Middle frontal gyrus (tissue), 1 donor: ENCODE data around the gene PCCB.
"Not testable (repeated sequence)": the region's sequence is repeated elsewhere in the genome, so short reads cannot be mapped to it uniquely, and the experiment has no call there.

Experiments used
- DNase-seq: peaks from one replicate; pipeline ENCODE4 v3.0.0-alpha.2; 2015; ENCODE audit warnings: low spot score; ENCODE audit errors: extremely low spot score

The PCCB gene

GRCh38 chr3:136250059-136250902 lies at the start of gene PCCB:
PCCB (plus strand) TSS chr3:136250340; CDS start chr3:136250376, 36 bp downstream.
- DNase-seq = peak; percentile 72

GRCh38 chr3:136207489-136208115 lies 42.5 kb upstream of the PCCB start:
- no peak for DNase-seq

GRCh38 chr3:136209921-136210320 lies 40.2 kb upstream of the PCCB start:
- DNase-seq = no peak

DNA sequence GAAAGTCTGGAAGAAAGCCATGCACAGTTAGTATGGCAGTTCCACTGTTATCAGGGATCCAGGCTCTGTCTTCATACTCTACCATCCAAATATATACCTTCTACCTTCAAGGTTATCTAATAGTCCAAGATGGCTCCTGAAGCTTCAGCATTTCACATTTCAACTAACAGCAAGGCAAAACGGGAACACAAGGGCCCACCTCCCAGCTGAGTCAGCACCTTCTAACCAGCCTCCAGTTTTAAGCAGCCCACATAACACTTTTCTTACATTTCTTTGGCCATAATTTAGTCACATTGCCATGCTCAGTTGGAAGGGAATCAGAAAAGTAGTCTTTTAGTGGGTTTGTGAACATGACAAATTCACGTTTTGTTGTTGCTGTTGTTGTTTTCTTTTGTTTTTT lies 38.6 kb upstream of the PCCB start:
- DNase-seq = no peak

DNA sequence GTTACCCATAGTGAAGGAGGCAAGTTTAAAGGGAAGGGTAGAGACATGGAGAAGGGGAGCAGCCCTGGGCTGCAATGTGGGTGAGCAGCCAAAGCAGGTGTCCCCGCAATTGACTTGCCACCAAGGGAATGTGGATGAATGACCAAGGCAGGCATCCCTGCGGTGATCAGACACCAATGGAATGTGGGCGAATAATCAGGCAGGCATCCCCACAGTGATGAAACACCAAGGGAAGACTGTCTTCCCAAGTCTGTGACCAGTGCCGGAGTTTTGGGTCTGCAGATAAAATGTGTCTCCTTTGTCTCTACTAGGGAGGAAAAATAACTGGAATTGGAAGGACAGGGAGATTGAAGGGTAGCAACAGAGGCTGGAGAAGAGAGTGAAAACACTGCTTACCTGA lies 27.4 kb upstream of the PCCB start:
- DNase-seq = not testable (repeated sequence)

DNA sequence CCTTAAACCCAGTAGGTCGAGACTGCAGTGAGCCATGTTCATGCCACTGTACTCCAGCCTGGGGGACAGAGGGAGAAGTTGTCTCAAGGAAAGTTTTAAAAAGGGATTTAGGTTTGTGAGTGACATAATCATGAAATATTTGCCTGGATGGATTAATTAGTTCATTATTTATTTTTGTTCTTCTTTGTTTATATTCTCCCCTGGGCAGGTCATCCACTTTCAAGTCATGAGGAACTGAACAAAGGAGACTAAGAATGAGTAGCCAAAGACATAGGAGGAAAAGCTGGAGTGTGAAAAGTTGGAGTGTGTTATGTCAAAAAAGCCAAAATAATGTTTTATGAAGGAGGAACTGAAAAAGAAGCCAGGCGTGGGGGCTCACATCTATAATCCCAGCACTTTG lies 17.7 kb upstream of the PCCB start:
- no peak for DNase-seq

DNA sequence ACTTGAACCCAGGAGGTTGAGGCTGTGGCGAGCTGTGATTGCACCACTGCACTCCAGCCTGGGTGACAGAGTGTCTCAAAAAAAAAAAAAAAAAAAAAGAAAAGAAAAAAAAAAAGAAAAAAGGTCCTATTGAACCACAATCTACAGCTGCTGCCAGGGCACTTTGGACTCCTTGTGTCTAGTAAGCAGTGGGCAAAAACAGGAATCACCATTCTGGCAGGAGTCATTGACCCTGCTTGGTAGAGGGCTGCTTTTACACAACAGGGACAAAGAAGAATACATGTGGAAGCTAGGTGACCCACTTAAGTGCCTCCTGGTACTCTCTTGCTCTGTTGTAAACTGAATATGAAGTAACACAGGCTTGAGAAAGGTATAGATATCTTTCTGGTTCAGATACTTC lies 14.6 kb upstream of the PCCB start:
- DNase-seq = no peak

DNA sequence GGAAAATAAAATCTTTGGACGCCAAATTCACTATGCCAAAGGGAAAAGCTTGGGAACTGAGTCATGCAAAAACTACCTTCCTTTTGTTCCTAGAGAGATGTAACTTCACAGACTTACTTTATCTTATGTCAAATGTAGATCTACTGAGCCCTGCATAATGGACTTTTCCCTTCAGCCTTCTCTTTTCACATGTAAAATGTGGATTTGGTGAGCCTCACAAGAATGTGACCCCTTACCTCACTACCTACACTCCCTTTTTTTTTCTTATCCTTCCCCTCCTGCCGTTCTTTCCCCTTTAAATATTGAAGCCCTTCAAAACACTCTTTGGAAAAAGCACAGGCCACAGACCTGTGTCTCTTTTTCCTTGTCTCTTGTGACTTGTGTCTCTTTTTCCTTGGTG lies 14.0 kb upstream of the PCCB start:
- no peak for DNase-seq

DNA sequence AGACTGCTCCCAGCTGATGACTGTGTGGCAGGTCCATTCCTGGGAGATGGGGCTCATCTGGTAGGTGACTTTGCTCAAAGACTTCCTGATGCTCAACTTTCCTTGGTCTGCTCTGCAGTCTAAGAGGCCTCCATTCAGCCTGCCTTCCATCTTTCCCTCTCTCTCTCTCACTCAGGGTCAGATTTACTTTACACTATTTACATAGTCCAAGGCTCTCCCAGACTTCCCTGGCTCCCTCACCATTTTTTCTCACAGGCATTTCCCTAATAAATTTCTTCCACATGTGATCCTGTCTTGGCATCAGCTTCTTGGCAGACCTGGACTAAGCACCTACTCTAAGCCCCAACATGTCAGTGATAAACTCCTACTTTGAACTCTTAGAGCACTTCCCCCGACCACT lies 13.0 kb upstream of the PCCB start:
- no peak for DNase-seq

DNA sequence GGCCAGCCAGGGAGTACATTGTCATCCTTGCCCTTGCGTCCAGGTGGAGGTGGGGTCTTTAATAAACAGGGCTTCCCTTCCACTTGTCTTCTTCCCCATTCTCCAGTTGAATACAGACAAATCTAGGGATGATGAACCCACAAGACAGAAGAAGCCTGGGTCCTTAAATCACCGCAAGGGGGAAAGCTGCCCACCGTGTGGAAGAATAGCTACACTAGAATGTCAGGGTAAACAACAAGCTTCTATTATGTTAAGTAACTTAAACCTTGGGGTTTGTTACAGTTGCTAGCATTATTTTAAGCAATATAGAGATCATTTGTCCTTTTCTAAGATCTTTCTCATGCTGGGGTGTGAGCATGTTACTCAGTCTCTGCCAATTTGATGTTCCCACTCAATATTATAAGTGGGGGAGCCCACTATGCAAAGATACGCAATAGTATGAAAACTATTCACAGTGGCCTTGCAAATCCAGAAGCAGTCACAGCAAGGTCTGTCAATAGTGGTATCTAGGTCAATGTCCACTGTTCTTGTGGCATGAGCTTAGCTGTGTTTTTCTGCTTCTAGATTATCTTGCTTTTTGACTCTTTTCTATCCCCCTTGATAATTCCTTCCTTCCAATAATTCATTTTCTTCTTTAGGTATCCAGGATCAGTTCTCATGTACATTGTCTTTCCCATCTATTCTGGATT lies 12.0 kb upstream of the PCCB start:
- no peak for DNase-seq

DNA sequence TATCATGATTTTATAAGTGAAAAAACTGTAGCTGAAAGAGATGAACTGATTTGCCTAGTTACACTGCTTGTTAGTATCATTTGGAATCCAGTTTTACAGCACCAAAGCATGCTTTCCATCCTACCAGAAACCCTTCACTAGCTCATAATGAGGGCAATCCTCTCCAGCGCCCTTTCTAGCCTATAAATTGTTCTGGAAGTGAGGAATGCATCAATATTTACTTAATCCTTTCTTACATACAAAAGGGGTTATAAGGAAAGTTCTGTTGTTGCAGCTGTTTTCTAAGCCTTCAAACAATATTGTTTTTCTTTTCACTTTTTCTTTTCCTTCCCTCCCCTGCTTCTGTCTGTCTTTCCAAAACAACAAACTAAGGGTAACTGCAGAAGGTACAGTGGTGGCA lies 11.0 kb upstream of the PCCB start:
- DNase-seq = no peak

GRCh38 chr3:136245691-136246090 lies 4.4 kb upstream of the PCCB start:
- no peak for DNase-seq

DNA sequence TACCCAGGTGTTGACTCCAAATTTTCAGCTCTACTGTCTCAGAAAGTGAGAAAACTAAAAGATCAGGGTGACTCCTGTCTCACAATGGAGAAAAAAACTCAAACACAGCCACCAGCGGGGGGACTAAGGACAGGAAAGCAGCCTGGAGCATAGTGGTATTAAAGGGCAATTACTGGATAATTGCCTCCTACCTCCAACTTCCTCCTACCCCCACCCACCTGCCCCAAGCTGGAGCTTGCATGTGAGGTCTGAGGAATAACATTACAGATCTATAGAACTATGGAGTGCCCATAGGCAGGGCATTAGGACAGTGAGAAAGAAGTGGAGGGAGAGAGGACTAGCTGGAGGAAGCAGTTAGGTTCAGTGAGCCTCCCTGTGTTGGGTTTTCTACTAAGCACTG lies 2.7 kb upstream of the PCCB start:
- no peak for DNase-seq

DNA sequence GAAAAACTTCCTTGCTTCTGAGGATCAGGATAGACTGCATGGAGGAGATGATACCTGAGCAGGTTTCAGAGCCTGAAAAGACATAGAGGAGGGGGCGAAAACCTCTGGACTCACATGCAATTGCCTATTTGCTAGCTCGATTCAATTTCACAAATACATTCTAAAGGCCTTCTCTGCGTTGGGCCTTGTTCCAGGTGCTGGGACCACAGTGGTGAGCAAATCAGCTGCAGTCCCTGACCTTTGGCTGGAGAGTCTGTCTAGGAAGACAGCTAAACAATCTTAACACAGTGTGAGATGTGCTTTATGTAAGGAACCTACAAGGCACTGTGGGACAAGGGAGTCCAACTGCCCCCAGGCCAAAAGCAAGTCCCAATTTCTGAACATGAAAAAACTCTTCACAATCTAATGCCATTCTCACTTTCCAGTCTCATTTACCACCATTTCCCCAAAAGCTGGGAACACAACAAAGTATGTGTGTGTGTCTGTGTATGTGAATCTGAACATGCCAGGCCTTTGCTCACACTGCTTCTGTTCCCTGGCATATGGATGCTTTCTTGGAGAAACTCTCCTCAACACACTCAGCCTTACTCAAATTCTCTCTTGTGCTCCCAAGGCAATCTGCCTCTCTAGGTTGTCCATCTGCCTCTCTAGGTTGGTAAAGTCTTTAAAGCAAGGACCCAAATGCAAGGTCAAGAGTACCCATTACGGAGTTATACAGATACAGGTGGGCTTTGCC lies 2.1 kb upstream of the PCCB start:
- no peak for DNase-seq

GRCh38 chr3:136249091-136249490 lies 1.0 kb upstream of the PCCB start:
- DNase-seq = no peak

GRCh38 chr3:136249593-136249992 lies 547 bp upstream of the PCCB start:
- DNase-seq = no peak

DNA sequence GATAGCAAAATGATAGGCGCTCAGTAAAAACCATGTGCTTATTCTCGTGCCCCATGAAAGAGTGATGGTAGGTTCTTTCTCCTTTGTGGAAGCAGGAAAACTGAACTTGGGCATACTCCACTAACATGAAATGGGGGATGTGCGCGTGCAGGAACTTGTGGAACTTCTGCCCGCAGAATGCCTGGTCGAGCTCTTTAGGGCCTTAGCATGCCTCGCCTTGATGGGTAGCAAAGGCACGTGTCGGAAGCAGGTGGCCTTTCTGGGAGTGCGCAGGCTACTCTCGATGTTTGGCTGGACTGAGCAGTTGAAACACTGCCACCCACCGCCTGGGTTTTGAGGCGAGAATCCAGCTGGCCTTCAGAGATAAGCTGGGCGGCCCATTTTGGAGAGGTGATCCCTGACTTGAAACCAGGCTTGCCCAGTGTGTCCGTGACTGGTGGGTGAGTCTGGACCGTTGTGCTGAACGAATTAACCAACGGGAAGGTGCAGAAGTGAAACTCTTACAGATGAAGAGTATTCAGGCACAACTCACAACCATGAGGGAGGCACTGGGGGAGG lies 842 bp downstream of the PCCB start:
- peak; percentile 57 for DNase-seq

- DNase-seq = no peak
These were observed 1.4 kb downstream of the PCCB start for GRCh38 chr3:136251511-136251910.

DNA sequence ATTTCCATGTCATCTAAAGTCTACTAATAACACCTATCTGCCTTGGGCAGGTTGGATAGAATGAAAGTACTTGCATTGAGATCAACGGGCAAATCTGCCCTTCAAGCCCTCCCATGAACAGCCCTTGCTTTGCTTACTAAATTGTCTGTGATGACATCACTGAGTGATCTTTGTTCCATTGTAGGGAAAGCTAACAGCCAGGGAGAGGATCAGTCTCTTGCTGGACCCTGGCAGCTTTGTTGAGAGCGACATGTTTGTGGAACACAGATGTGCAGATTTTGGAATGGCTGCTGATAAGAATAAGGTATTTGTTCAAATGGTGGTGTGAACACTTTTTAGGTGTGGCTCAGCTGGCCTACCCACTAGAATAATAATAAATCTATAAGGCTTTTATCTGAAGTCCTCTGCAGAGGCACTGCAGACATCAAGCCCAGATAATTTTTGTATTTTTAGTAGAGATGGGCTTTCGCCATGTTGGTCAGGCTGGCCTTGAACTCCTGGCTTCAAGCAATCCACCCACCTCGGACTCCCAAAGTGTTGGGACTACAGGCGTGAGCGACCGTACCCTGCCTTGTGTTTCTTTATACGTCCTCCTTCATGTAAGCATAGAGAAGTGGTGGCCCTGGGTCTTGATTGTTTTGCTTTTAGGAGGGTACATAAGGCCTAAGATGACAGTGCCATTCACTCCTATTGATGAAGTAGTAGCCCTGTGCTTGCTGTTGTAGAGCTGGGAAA lies 5.7 kb downstream of the PCCB start:
- peak; percentile 37 for DNase-seq

GRCh38 chr3:136258199-136258598 lies 8.1 kb downstream of the PCCB start:
- no peak for DNase-seq

DNA sequence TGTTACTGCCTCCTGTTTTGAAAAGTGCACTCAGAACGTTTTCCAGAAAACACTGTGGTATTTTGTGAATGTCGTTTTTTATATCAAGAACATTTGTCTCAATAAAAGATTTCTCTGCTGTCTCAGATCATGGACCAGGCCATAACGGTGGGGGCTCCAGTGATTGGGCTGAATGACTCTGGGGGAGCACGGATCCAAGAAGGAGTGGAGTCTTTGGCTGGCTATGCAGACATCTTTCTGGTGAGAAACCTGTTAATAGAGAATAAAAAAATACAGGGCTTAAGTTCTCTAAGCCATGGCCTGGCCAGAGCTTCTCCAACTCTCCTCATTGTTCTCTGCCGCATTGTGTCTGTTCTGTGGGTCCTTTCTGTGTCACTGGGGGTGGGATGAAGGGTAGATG lies 11.7 kb downstream of the PCCB start:
- DNase-seq = no peak
